Nephron progenitor cell (in vitro differentiated cells): ENCODE results near the gene C14orf132.
A peak's percentile ranks its signal among the peaks of the same experiment; 100 is the strongest.

ENCODE experiments used
- DNase-seq: peaks from one replicate; pipeline ENCODE4 v3.0.0; 2021
- H3K27ac Mint-ChIP-seq: 2 replicates; pipeline ENCODE4 v1.8.0; 2021; ENCODE audit warnings: mild to moderate bottlenecking, moderate library complexity, mixed read lengths
- H3K27me3 Mint-ChIP-seq: 2 replicates; pipeline ENCODE4 v1.8.0; 2021; ENCODE audit warnings: mild to moderate bottlenecking, low read depth, mixed read lengths; ENCODE audit not compliant: poor library complexity
- H3K36me3 Mint-ChIP-seq: 2 replicates; pipeline ENCODE4 v1.8.0; 2021; ENCODE audit warnings: low read depth, mixed read lengths
- H3K4me1 Mint-ChIP-seq: 2 replicates; pipeline ENCODE4 v1.8.0; 2021; ENCODE audit warnings: mixed read lengths
- H3K4me3 Mint-ChIP-seq: 2 replicates; pipeline ENCODE4 v1.8.0; 2021; ENCODE audit warnings: mild to moderate bottlenecking, moderate library complexity, mixed read lengths
- H3K9me3 Mint-ChIP-seq: 2 replicates; pipeline ENCODE4 v1.8.0; 2021; ENCODE audit warnings: mild to moderate bottlenecking, moderate library complexity, mixed read lengths
- CTCF ChIP-seq: fragments of 200-600 bp; sonication (generic); IDR thresholded peaks from 2 replicates; pipeline ENCODE4 v1.5.0; 2021; ENCODE audit warnings: antibody characterized with exemption

C14orf132 gene

GRCh38 chr14:96051642-96052540 lies 12.7 kb downstream of the C14orf132 start:
- no peak for TF ChIP-seq CTCF
- no peak for DNase-seq
- H3K27ac Mint-ChIP-seq = no peak overlapping the region
- H3K4me1 Mint-ChIP-seq = peaks cover 40% of the 10 kb centered on the region
- peaks cover 33% of the 10 kb centered on the region for H3K36me3 Mint-ChIP-seq
- H3K9me3 Mint-ChIP-seq = no peaks in the 10 kb centered on the region
- no peak overlapping the region for H3K4me3 Mint-ChIP-seq
- peaks cover 6% of the 10 kb centered on the region for H3K27me3 Mint-ChIP-seq

DNA sequence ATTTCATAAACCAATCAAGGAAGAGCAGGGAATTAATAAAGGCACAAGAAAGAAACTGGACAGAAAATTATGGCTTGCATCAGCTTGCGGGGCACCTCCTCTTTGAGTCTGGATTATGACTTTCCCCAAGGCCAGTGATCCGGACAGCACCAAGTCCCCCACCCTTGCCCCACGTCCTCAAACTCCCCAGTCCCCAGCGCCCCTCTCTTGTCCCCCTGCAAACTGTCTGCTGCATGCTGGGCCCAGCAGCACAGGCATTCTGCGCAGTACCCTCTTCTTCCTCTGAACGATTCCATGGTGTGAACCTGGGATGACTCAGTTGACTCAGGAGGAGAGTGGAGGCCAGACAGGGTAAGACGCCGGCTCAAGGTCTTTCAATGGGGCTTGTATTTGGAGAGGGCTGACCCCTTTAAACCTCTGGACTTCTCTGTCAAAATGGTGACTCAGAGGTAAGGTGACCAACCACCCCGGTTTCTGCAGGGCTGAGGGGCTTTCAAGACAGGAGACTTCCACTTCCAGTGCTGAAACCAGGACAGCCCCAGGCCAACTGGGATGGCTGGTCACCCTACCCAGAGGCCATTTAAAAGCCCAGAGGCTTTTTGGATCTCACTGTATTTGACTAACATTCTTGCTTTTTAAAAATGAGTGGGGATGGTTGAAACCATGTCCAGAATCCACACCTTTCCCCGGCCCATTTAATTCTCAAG lies 13.5 kb downstream of the C14orf132 start:
- Mint-ChIP-seq H3K4me3 (no peak overlapping the region), H3K27ac (no peak overlapping the region), H3K9me3 (no peaks in the 10 kb centered on the region), H3K27me3 (peaks cover 6% of the 10 kb centered on the region), H3K36me3 (peaks cover 25% of the 10 kb centered on the region), H3K4me1 (peaks cover 40% of the 10 kb centered on the region)
- DNase-seq = no peak
- no peak for TF ChIP-seq CTCF

DNA sequence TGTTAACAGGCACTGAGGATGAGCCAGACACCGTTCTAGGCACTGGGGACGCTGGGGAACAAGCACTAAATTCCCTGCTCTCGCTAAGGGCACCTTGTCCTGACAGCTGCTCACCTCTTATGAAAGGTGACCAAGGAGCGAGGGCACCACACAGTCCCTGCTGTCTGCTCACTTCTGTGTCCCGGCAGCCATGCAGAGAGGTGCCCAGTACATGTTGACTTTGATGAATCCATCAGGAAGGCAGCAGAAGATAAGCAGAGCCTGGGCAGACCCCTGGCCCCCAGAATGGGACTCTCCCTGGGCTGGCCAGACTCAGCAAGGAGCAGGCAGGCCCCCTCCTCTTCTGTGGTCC lies 14.1 kb downstream of the C14orf132 start:
- Mint-ChIP-seq H3K4me1 (peaks cover 40% of the 10 kb centered on the region), H3K4me3 (no peak overlapping the region), H3K36me3 (peaks cover 24% of the 10 kb centered on the region), H3K27me3 (peaks cover 6% of the 10 kb centered on the region), H3K27ac (no peak overlapping the region), H3K9me3 (no peaks in the 10 kb centered on the region)
- DNase-seq = no peak
- no peak for TF ChIP-seq CTCF

DNA sequence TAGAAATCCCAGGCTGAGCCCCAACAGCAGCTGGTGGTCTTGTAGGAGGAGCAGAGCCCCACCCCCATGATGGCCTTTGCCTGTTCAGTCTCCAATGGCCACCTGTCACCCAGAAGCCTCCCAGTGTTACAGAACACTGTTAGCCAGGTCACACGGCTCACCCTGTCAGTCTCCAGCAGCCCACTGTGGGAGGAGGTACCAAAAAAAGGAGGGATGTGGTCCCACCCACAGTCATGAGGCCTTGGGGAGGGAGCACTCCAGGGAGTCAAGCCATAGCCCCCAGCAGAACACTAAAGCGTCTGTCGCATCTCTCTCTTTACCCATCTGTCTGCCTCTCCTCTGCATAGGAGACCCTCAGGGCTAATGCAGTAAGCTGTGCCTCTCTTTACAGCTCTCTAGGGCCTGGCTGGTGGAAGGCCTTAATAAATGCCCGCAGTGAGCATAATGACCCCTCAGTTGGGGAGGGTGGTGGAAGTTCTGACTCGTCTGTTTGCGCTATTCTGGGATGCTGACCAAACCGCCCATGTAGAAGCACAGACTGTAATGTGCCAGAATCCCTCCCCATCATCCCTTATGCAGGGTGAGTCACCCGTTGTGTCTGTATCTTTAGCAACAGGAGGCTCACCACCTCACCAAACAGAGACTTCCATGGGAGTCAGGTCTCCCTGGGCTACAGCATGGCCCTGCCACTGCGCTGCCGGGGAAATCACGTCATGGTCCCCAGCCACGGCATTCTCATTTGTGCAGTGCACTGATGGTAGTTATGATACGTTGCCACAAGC lies 14.6 kb downstream of the C14orf132 start:
- Mint-ChIP-seq H3K27me3 (peaks cover 6% of the 10 kb centered on the region), H3K4me3 (no peak overlapping the region), H3K9me3 (no peaks in the 10 kb centered on the region), H3K36me3 (peaks cover 25% of the 10 kb centered on the region), H3K4me1 (peaks cover 40% of the 10 kb centered on the region), H3K27ac (peak overlapping the region; percentile 66)
- DNase-seq = no peak
- no peak for TF ChIP-seq CTCF

DNA sequence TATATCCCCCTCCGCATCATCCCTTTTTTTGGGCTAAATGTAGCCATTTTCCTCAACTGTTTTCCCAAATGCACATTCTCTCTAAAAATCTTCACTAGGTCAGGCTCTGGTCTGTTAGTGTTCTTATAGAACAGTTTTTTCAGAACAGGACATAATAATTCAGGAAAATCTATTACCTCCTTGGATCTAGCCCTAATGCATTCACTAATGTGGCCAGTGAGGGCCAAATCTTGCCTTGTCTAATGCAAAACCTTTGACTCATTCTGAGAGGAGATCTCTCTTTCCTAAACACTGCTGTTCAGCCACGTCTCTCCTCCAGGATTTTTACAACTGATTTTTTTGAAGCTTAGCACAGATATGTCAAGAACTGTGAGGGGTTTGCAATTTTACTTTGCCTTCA lies 15.5 kb downstream of the C14orf132 start:
- Mint-ChIP-seq H3K27ac (peak overlapping the region; percentile 8), H3K4me1 (peaks cover 40% of the 10 kb centered on the region), H3K9me3 (no peaks in the 10 kb centered on the region), H3K36me3 (peaks cover 24% of the 10 kb centered on the region), H3K27me3 (peaks cover 6% of the 10 kb centered on the region), H3K4me3 (no peak overlapping the region)
- no peak for TF ChIP-seq CTCF
- no peak for DNase-seq
